ENCODE data around the gene CSNK2A1.
"Not testable (repeated sequence)": the region's sequence is repeated elsewhere in the genome, so short reads cannot be mapped to it uniquely, and the experiment has no call there.

Gene CSNK2A1

DNA sequence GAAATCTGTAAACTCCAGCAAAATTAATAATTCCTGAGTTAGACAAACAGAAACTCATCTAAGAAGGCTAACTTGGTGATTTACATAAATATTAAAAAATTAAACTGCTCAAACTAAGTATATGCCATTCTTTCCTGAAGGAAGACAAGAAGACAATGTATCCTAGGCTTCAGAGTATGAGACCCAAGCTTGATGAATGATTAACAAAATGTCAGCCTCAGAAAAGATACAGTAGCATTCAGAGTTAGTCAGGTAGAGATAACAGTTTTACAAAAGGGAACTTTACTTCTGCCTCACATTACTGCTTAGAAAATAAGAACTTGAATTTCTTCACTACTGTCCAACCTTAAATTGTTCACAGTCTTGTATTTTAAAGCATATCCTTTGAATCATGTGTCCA is 12.0 kb downstream of the CSNK2A1 start:
- DNase-seq = no peak

GRCh38 chr20:530321-530720 is 13.3 kb downstream of the CSNK2A1 start:
- no peak for DNase-seq

DNA sequence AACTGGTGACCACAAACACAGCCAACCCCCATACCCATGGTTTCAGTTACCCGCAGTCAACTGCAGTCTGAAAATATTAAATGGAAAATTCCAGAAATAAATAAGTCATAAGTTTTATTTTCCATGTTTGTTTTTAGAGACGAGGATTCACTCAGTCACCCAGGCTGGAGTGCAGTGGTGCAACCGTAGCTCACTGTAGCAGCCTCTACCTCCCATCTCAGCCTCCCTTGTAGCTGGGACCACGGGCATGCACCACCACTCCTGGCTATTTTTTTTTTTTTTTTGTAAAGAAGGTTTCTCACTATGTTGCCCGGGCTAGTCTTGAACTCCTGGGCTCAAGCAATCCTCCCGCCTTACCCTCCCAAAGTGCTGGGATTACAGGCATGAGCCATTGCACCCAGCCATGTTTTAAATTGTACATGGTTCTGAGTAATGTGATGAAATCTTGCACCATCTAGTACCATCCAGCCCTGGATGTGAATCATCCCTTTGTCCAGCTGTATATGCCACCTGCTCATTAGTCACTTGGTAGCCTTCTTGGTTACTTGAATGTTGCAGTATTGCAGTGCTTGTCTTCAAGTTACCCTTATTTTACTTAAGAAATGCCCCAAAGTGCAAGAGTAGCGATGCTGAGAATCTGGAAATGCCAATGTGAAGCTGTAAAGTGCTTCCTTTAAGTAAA is 14.5 kb downstream of the CSNK2A1 start:
- no peak for DNase-seq

DNA sequence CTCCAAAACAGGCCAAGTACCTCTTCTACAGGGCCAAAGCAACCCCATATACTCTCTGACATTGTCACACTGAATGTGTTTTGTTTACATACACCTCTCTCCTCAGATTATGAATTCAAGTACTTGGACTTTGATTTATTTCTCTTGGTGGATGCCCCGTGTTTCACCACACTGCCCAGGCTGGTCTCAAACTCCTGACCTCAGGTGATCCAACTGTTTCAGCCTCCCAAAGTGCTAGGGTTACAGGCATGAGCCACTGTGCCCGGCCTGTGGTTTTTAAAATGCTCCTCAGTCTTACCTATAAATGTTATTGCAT is 16.1 kb downstream of the CSNK2A1 start:
- no peak for DNase-seq

- no peak for DNase-seq
Observed at GRCh38 chr20:521860-522259, 21.7 kb downstream of the CSNK2A1 start.

GRCh38 chr20:519999-520398 is 23.6 kb downstream of the CSNK2A1 start:
- no peak for DNase-seq

- no peak for DNase-seq
Observed at GRCh38 chr20:517221-517620, 26.4 kb downstream of the CSNK2A1 start.

DNA sequence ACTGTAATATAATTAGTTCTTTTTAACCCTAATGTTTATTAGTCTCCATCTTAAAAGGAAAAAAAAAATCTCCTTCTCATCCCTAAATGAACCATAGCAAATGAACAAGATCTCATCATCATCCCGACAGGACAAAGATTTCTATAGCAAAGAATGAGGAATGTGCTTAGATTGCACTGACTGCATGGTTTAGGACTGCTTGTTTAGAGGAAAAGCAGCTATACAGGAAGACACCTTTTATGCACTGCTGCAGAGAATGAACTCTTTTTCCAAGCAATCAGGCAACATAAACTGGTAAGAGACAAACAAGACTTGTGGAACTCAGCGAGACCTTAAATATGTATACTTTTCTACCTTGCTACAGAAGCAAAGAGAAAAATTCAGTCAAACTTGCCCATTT is 26.8 kb downstream of the CSNK2A1 start:
- no peak for DNase-seq

DNA sequence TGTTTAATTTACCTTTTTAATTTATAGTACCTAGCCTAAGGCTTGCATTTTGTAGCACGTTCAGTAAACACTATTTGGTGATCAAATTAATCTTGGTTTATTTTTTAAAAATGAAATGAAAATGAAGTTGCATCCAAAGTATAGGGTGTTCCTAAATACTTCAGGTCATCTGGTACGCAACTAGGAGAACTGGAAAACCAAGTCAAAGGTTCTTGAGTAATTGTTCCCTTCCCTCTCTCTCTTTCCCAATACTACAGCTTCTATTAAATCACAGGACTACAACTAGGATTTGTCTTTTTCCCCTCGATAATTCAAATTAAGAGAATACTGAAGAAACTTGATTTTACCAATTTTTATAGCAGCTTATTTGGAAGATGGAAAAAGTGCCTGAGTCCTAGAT is 27.9 kb downstream of the CSNK2A1 start:
- DNase-seq = no peak

DNA sequence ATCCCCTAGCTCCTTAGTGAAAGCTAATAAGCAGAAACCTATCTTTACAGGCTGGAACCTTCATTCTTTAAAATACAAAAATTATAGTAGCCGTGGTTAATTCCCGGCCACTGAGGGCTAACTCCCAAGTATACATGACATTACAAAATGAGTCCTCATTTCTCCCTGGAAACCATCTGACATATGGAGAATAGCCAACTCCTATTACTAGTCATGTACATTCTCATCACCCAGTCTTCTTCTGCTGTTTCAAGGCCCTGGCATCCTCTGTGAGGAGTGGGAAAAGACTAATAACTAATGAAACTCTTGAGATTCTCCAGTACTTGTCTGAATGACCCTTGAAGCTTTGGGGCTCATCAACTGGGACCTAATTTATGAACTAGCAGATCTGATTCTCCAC is 30.2 kb downstream of the CSNK2A1 start:
- no peak for DNase-seq

DNA sequence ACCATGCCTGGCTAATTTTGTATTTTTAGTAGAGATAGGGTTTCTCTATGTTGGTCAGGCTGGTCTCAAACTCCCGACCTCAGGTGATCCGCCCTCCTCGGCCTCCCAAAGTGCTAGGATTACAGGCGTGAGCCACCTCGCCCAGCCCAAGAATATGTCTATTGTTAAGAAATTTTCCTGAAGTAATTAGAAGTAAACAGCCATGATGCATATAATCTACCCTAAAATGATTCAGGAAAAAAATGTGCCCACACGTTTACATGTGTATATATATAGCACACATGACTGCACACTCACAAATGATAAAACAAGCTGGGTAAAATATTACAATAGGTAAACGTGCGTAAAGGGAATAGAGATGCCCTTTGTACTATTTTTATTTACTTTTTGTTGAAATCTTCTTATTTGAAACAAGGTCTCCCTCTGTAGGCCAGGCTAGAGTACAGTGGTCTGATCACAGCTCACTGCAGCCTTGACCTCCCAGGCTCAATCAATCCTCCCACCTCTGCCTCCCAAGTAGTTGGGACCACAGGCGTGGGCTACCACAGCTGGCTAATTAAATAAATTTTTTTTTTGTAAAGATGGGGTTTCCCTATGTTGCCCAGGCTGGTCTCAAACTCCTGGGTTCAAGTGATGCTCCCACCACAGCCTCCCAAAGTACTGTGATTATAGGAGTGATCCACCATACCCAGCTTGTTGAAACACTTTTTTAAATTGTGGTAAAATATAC is 33.1 kb downstream of the CSNK2A1 start:
- not testable (repeated sequence) for DNase-seq

- not testable (repeated sequence) for DNase-seq
Observed at GRCh38 chr20:508364-508787, 35.2 kb downstream of the CSNK2A1 start.

DNA sequence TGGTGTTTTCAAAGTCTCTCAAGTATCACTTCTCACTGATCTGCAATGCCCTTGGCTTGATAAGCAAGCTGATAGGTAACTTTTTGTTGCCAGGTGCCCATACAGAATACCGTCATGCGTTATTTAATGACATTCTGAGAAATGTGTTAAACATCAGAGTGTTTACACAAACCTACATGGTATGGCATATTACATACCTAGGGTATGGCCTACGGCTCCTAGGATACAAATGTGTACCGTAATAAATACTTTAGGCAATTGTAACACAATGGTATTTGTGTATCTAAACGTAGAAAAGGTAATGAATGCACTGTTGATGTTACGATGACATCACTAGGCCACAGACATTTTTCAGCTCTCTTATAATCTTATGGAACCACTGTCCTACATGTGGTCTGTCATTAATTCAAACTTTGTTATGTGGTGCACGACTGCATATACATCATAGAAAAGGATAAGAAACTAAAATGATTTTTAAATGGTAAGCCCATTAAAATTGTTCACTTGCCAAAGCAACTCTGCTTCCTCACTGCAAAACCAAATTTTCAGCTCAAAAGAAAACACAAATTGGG is 35.7 kb downstream of the CSNK2A1 start:
- DNase-seq = no peak

GRCh38 chr20:507006-507758 is 36.4 kb downstream of the CSNK2A1 start:
- DNase-seq = no peak

DNA sequence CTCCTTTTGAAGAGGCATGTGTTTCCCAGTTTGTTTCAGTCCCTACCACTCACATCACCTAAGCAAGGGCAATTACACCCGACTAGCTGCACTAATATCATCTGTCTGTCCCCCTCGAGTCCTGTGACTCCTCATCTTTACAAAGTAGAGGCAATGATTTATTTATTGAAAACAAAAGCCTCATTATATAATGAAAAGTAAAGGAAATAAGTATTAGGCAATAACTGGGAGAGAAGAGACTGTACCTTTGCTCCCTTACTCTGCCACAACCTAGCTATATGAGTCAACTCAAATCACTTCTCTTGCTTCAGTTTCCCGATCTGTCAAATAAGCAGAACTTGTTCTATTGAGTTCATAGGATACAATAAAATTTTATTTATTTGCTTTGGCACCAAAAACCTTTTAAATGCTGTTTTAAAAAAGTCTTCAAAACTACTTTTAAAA is 38.9 kb downstream of the CSNK2A1 start:
- DNase-seq = no peak

- DNase-seq = no peak
Observed at GRCh38 chr20:503048-503737, 40.4 kb downstream of the CSNK2A1 start.

DNA sequence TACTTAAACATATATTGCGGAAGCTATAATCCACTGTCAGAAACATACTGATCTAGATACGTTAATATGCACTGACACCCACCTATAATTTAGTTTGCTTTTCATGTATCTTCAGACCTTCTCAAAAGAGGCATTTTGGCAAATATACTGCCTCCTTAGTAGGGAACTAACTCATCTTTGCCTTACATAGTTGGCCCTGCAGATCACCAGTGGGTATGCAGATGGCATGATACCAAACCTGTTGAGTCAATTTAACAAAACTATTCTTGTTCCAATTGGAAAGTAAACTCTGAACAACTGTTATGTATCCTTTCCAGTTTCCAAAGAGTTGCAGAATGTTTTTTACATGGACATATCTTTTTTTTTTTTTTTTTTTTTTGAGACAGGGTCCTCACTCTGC is 45.6 kb downstream of the CSNK2A1 start:
- DNase-seq = no peak

DNA sequence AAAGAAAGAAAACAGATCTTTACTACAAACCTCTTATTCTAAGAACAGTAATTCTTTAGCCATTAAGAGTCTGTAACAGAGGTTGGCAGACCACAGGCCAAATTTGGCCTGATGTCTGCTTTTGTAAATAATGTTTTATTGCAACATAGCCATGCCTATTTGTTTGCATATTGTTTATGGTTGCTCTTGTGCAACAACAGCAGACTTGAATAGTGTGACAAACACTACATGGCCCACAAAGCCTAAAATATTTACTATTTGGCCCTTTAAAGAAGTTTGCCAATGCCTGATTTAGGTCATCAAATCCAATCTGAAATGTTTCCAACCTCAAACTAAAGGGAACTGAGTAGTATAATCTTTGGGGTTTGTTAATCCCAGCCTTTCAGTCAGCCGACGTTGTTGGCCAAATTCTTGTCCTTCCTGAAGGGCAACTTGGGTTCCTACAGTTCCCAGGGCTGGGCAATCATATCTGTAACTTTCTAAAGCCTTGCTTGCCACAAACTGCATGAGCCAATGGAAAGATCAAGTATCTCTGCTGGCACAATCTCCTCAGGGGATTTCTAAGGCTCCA is 47.4 kb downstream of the CSNK2A1 start:
- no peak for DNase-seq

DNA sequence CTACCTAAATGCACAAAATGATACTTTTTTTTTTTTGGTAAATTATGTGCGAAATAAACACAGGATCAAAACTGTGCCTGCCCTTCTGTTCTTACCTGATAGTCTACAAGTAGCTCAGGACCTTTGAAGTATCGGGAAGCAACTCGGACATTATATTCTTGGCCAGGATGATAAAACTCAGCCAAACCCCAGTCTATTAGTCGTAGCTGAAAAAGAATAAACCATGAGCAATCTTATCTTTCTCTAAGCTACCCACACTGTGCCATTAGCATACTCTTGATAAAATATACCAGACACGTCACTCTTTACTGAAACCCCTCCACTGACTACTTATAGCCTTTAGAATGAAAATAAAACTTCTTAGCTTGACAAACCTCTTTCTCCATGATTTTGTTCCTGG is 51.4 kb downstream of the CSNK2A1 start:
- DNase-seq = no peak

DNA sequence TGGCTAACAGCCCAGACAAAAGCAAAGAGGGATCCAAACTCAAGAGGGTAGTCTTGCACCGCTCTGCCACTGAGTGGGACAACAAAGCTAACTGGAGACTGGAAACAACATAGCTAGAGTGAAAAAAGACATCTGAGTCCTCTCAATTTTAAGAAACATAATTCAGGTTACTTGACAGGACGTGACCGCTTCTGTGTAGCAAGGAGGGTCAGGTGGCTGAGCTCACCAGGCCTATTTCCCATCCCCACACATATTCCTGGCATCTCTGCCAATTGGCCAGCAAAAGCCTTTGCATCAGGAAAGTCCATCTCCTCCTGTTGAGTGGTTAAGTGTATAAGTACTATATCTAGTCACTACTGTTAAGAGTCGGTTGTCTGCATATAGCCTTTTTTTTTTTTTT is 55.9 kb downstream of the CSNK2A1 start:
- DNase-seq = no peak

- no peak for DNase-seq
Observed at GRCh38 chr20:483815-484644, 59.6 kb downstream of the CSNK2A1 start.

DNA sequence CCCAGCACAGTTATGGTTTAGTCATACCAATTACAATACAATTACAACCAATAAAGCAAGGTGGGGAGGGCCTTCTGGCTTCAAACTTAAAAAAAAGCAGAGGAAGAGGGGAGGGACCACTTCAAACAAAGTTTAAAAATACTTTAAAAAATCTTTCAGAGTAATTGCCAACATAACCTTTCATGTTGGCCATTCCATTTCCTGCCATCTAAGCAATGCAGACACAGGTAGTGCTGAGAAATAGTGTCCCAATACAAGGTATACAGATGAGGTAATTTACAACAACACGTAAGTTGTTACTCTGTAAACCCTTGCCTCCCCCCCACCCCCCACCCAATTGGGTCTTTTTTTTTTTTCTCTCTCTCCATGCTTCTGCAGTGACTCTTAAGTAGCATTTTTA is 62.4 kb downstream of the CSNK2A1 start:
- DNase-seq = no peak

Data from NCI-H187 (cell line).